A549 (cell line): ENCODE results near the gene NR3C1. TPM values are rescaled to one million over a fixed set of nuclear protein-coding genes. Genes with fewer than 3 reads are reported as not detected.

Source experiments
- ATAC-seq, 2 experiments: fragments of 200-7000 bp in 1 of 2; fragments of >200 bp in 1 of 2; cut with Nextera tagmentation in 1 of 2; cut with Tn5 transposase in 1 of 2; 3 replicates each; pipeline versions ENCODE4 v1.8.0 to v1.9.1; 2018 to 2020; ENCODE audit warnings: mild to moderate bottlenecking in 1 of 2, moderate library complexity in 1 of 2
- CTCF ChIA-PET: fragments of 300-600 bp; sonication (Branson Sonifier 250); formaldehyde crosslinking; extraction: SDS; loops from one replicate; lab custom pipeline; 2021; ENCODE audit warnings: antibody characterized with exemption, inconsistent platforms; lab: Yijun Ruan, JAX
- POLR2A ChIA-PET: fragments of 350-600 bp; formaldehyde crosslinking; extraction: SDS; loops from one replicate; lab custom pipeline; 2021; ENCODE audit warnings: antibody characterized with exemption, inconsistent platforms; lab: Yijun Ruan, JAX
- DNase-seq, 2 experiments: peaks; one replicate each; pipeline versions ENCODE4 v3.0.0 to v3.0.0-alpha.2; 2011 to 2016; ENCODE audit warnings: low read depth in 1 of 2, low spot score in 1 of 2
- FAIRE-seq: peaks from 2 replicates; lab custom pipeline; 2011; peaks lifted over from hg19 to GRCh38; lab: Jason Lieb, UNC
- H3K27ac ChIP-seq, 2 experiments: fragments of >200 bp; sonication (Bioruptor Twin); formaldehyde crosslinking; 3 replicates each; pipeline ENCODE4 v1.5.1; 2016 to 2017
- H3K4me1 ChIP-seq: fragments of >200 bp; sonication (Bioruptor Twin); formaldehyde crosslinking; 3 replicates; pipeline ENCODE4 v1.6.1; 2016
- H3K4me2 ChIP-seq: fragments of >200 bp; sonication (Bioruptor Twin); formaldehyde crosslinking; 3 replicates; pipeline ENCODE4 v1.6.1; 2016
- H3K4me3 ChIP-seq: fragments of >200 bp; sonication (Bioruptor Twin); formaldehyde crosslinking; 3 replicates; pipeline ENCODE4 v1.5.1; 2016
- H3K9me3 ChIP-seq: fragments of >200 bp; sonication (Bioruptor Twin); formaldehyde crosslinking; 3 replicates; pipeline ENCODE4 v1.6.1; 2016
- BCL3 ChIP-seq: fragments of >200 bp; sonication (Bioruptor Twin); formaldehyde crosslinking; IDR thresholded peaks from 3 replicates; pipeline ENCODE4 v1.6.1; 2016
- CHD2 ChIP-seq: fragments of 150-350 bp; IDR thresholded peaks from 2 replicates; pipeline ENCODE4 v1.6.1; 2014; ENCODE audit warnings: low read length; ENCODE audit not compliant: partially characterized antibody
- CTCF ChIP-seq: fragments of >200 bp; sonication (Bioruptor Twin); formaldehyde crosslinking; IDR thresholded peaks from 3 replicates; pipeline ENCODE4 v1.5.1; 2016
- EP300 ChIP-seq, 2 experiments: fragments of >200 bp; sonication (Bioruptor Twin); formaldehyde crosslinking; IDR thresholded peaks; 2 replicates in 1 of 2; 3 replicates in 1 of 2; pipeline ENCODE4 v1.6.1; 2016 to 2017
- FOSB ChIP-seq: fragments of 250-450 bp; sonication (Bioruptor Pico); IDR thresholded peaks from 2 replicates; pipeline ENCODE4 v1.5.0; 2020; ENCODE audit warnings: mild to moderate bottlenecking, moderate library complexity
- FOXS1 ChIP-seq: fragments of 250-450 bp; sonication (Bioruptor Pico); IDR thresholded peaks from 2 replicates; pipeline ENCODE4 v1.5.0; 2020; ENCODE audit warnings: mild to moderate bottlenecking, moderate library complexity
- HDAC2 ChIP-seq: fragments of 200-600 bp; sonication (generic); IDR thresholded peaks from 2 replicates; pipeline ENCODE4 v1.6.1; 2016
- HOXB13 ChIP-seq: fragments of 250-450 bp; sonication (Bioruptor Pico); IDR thresholded peaks from 2 replicates; pipeline ENCODE4 v1.5.0; 2020; ENCODE audit warnings: low read depth, mild to moderate bottlenecking, moderate library complexity
- KDM1A ChIP-seq: fragments of 200-600 bp; sonication (generic); IDR thresholded peaks from 2 replicates; pipeline ENCODE4 v1.6.1; 2016; ENCODE audit warnings: low read depth, mild to moderate bottlenecking
- MAX ChIP-seq: IDR thresholded peaks from 2 replicates; pipeline ENCODE4 v1.6.1; 2012
- MAZ ChIP-seq: fragments of 150-350 bp; IDR thresholded peaks from 2 replicates; pipeline ENCODE4 v1.6.1; 2014; ENCODE audit warnings: antibody characterized with exemption, low read depth, low read length, borderline replicate concordance
- NPAS2 ChIP-seq: fragments of 250-450 bp; sonication (Bioruptor Pico); IDR thresholded peaks from 2 replicates; pipeline ENCODE4 v1.8.0; 2022; ENCODE audit warnings: mild to moderate bottlenecking, moderate library complexity, borderline replicate concordance
- PBX3 ChIP-seq: IDR thresholded peaks from 2 replicates; pipeline ENCODE4 v1.6.1; 2012
- POLR2AphosphoS2 ChIP-seq: conservative IDR thresholded peaks from 2 replicates; pipeline ENCODE4 v1.6.1; 2012; ENCODE audit warnings: low read length, improper control_type of control experiment, inconsistent platforms
- RAD21 ChIP-seq, 2 experiments: fragments of >200 bp in 1 of 2; sonication (Bioruptor Twin) in 1 of 2; formaldehyde crosslinking in 1 of 2; IDR thresholded peaks in 1 of 2; conservative IDR thresholded peaks in 1 of 2; 2 replicates in 1 of 2; 3 replicates in 1 of 2; pipeline ENCODE4 v1.6.1; 2012 to 2018; ENCODE audit warnings: inconsistent platforms in 1 of 2
- RCOR1 ChIP-seq: fragments of 150-350 bp; IDR thresholded peaks from 2 replicates; pipeline ENCODE4 v1.6.1; 2014; ENCODE audit warnings: antibody characterized with exemption, low read length, low read depth
- TP53 ChIP-seq: fragments of 250-450 bp; sonication (Bioruptor Pico); IDR thresholded peaks from 2 replicates; pipeline ENCODE4 v1.5.0; 2021; ENCODE audit warnings: mild to moderate bottlenecking, moderate library complexity
- USF2 ChIP-seq: fragments of 450-650 bp; IDR thresholded peaks from 2 replicates; pipeline ENCODE4 v1.6.1; 2014; ENCODE audit warnings: antibody characterized with exemption
- ZFP36 ChIP-seq: fragments of 450-650 bp; IDR thresholded peaks from 2 replicates; pipeline ENCODE4 v1.6.1; 2014; ENCODE audit warnings: borderline replicate concordance; ENCODE audit not compliant: partially characterized antibody
- WGBS: methylation state at CpG from one replicate; pipeline ENCODE4 v1.1.6; 2017; ENCODE audit errors: missing lambda C conversion rate; 5-methylcytosine and 5-hydroxymethylcytosine counted together
- polyA plus RNA-seq, 4 experiments: library from polyadenylated mRNA; depleted of rRNA in 3 of 4; stranded (reverse); fragments of >200 nt; fragmentation: RNase III in 1 of 4; extraction: RNeasy Plus Mini Kit Qiagen cat#74134 plus additional on column Dnase treatment in 1 of 4; gene quantifications; 2 replicates in 3 of 4; 3 replicates in 1 of 4; pipeline ENCODE4 v1.2.3, GENCODE V29; 2011 to 2017
- TF ChIP-seq, protein P1 (sequence below): fragments of 250-450 bp; sonication (Bioruptor Pico); IDR thresholded peaks from 2 replicates; pipeline ENCODE4 v1.5.0; 2020; ENCODE audit warnings: low read depth, mild to moderate bottlenecking, moderate library complexity

Gene NR3C1
- polyA plus RNA-seq, 2 of the 4 experiments (the other 2 are of a cell fraction) = 46.5 to 73.0 TPM

GRCh38 chr5:143386725-143387124 lies 16.8 kb downstream of the NR3C1 start:
- H3K9me3 ChIP-seq = peaks cover 28% of the 10 kb centered on the region
- H3K4me2 ChIP-seq = no peak overlapping the region
- H3K4me3 ChIP-seq = no peak overlapping the region
- no peak for ATAC-seq
- TF ChIP-seq EP300 (IDR thresholded peaks at IDR 0.05) (no peak), PBX3 (no peak), USF2 (no peak)
- TF ChIP-seq, all 56 proteins: peak for 0
- POLR2A ChIA-PET = no interaction called here
- Histone ChIP-seq H3K4me1 (peaks cover 33% of the 10 kb centered on the region), H3K27ac (no peak overlapping the region)
- FAIRE-seq (peak; percentile 51), DNase-seq (no peak)
- 88% methylated on average over 1 of the region's 1 CpG for WGBS
- CTCF ChIA-PET = interaction anchor here (0.6 kb wide), 1 partner anchor 143 kb away, joined by 3 read pairs; no protein-coding TSS in a partner anchor

DNA sequence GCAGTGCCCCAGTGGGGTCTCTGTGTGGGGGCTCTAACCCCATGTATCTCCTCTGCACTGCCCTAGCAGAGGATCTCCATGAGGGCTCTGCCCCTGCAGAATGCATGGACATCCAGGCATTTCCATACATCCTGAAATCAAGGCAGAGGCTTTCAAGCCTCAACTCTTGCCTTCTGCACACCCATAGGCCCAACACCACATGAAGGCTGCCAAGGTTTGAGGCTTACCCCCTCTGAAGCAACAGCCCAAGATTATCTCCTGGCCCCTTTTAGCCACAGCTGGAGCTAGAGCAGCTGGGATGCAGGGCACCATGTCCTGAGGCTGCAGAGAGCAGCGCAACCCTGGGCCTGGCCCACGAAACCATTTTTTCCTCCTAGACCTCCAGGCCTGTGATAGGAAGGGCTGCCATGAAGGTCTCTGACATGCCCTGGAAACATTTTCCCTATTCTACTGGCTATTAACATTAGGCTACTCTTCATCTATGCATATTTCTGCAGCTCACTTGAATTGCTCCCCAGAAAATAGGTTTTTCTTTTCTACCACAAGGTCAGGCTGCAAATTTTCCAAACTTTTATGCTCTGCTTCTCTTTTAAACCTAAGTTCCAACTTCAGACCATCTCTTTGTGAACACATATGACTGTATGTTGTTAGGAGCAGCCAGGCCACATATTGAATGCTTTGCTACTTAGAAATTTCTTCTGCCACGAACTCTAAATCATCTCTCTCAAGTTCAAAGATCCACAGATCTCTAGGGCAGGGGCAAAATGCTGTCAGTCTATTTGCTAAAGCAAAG lies 18.4 kb downstream of the NR3C1 start:
- CTCF ChIA-PET = interaction anchor here (1.0 kb wide), 1 partner anchor 440 kb away, joined by 3 read pairs; no protein-coding TSS in a partner anchor
- FAIRE-seq = no peak
- H3K4me2 ChIP-seq = no peak overlapping the region

GRCh38 chr5:143383988-143384387 lies 19.5 kb downstream of the NR3C1 start:
- Histone ChIP-seq H3K27ac (no peak overlapping the region), H3K4me3 (no peak overlapping the region), H3K4me1 (peaks cover 21% of the 10 kb centered on the region), H3K4me2 (no peak overlapping the region), H3K9me3 (peaks cover 28% of the 10 kb centered on the region)
- no peak; a peak in 1 of 6 replicates for ATAC-seq
- no peak for DNase-seq
- no peak for TF ChIP-seq TP53 (CRISPR knock-in tag)
- no peak for TF ChIP-seq NPAS2
- no peak for TF ChIP-seq HDAC2
- TF ChIP-seq CHD2 = no peak
- TF ChIP-seq EP300 (IDR thresholded peaks at IDR 0.05) = no peak
- no peak for TF ChIP-seq FOXS1 (CRISPR knock-in tag)
- no peak; the same call in 1 of the 2 replicates for TF ChIP-seq POLR2AphosphoS2
- no peak for TF ChIP-seq MAZ
- no peak for TF ChIP-seq KDM1A
- TF ChIP-seq MAX = no peak
- TF ChIP-seq, protein P1, sequence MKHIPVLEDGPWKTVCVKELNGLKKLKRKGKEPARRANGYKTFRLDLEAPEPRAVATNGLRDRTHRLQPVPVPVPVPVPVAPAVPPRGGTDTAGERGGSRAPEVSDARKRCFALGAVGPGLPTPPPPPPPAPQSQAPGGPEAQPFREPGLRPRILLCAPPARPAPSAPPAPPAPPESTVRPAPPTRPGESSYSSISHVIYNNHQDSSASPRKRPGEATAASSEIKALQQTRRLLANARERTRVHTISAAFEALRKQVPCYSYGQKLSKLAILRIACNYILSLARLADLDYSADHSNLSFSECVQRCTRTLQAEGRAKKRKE (CRISPR knock-in tag) = no peak
- TF ChIP-seq RCOR1 = no peak
- TF ChIP-seq BCL3 = no peak
- no peak for TF ChIP-seq FOSB
- no peak for TF ChIP-seq CTCF
- no peak for TF ChIP-seq USF2
- TF ChIP-seq HOXB13 (CRISPR knock-in tag) = no peak
- TF ChIP-seq RAD21 (conservative IDR thresholded peaks at IDR 0.05 in 1 of 2, IDR thresholded peaks at IDR 0.05 in 1 of 2) = no peak
- WGBS = 90% methylated on average over 3 of the region's 3 CpGs
- no peak for FAIRE-seq
- POLR2A ChIA-PET = no interaction called here
- CTCF ChIA-PET = interaction anchor here (1.0 kb wide), 1 partner anchor 441 kb away, joined by 3 read pairs; no protein-coding TSS in a partner anchor

More for the DNA sequence above, 18.4 kb downstream of the NR3C1 start:
- 81% methylated on average over 3 of the region's 3 CpGs for WGBS
- Histone ChIP-seq H3K4me1 (peaks cover 24% of the 10 kb centered on the region), H3K4me3 (no peak overlapping the region), H3K9me3 (peaks cover 28% of the 10 kb centered on the region), H3K27ac (no peak overlapping the region)
- peak in 1 of 2 experiments; percentile 25; a peak in 3 of 6 replicates for ATAC-seq
- no peak for DNase-seq
- POLR2A ChIA-PET = no interaction called here
- TF ChIP-seq BCL3 = no peak
- peak; percentile 98 for TF ChIP-seq ZFP36
- TF ChIP-seq EP300 (IDR thresholded peaks at IDR 0.05) = 0 out of 5 replicates have a peak, but pooled peaks of 1 of the 2 experiments have one; percentile 10
